HL-60/S4 (cell line): ENCODE measurements around the gene FLT1.

Source experiments
- in situ Hi-C: fragments of 300-500 bp; cut with MboI; formaldehyde crosslinking; loops from 2 replicates; pipeline ENCODE4 v1.14.3; 2022; ENCODE audit warnings: low sequenced_read_pairs

Gene FLT1

GRCh38 chr13:28529836-28530235, 34.9 kb upstream of the FLT1 start:
- in situ Hi-C loops, result no loop called here

GRCh38 chr13:28528848-28529247, 33.9 kb upstream of the FLT1 start:
- in situ Hi-C loops, result no loop called here

GRCh38 chr13:28528388-28528787, 33.5 kb upstream of the FLT1 start:
- in situ Hi-C loops, result no loop called here

- in situ Hi-C loops, result no loop called here
These were observed 32.7 kb upstream of the FLT1 start for GRCh38 chr13:28527629-28528028.

- in situ Hi-C loops, result no loop called here
These were observed 31.9 kb upstream of the FLT1 start for GRCh38 chr13:28526876-28527275.

- in situ Hi-C loops, result no loop called here
These were observed 27.9 kb upstream of the FLT1 start for GRCh38 chr13:28522871-28523270.

- in situ Hi-C loops, result no loop called here
These were observed 18.8 kb upstream of the FLT1 start for GRCh38 chr13:28513745-28514144.

- in situ Hi-C loops, result no loop called here
These were observed 15.6 kb upstream of the FLT1 start for GRCh38 chr13:28510542-28510941.

GRCh38 chr13:28510066-28510465, 15.1 kb upstream of the FLT1 start:
- in situ Hi-C loops, result no loop called here

- in situ Hi-C loops, result no loop called here
These were observed 10.7 kb upstream of the FLT1 start for GRCh38 chr13:28505543-28506135.

GRCh38 chr13:28503182-28503967, 8.4 kb upstream of the FLT1 start:
- in situ Hi-C loops, result no loop called here

- in situ Hi-C loops, result no loop called here
These were observed 6.6 kb upstream of the FLT1 start for GRCh38 chr13:28501547-28501946.

GRCh38 chr13:28499609-28500008, 4.7 kb upstream of the FLT1 start:
- in situ Hi-C loops, result no loop called here

- in situ Hi-C loops, result no loop called here
These were observed 3.7 kb upstream of the FLT1 start for GRCh38 chr13:28498481-28499115.

GRCh38 chr13:28497143-28497876, 2.4 kb upstream of the FLT1 start:
- in situ Hi-C loops, result no loop called here

GRCh38 chr13:28496188-28496564, 1.2 kb upstream of the FLT1 start:
- in situ Hi-C loops, result no loop called here

GRCh38 chr13:28495538-28496187, 735 bp upstream of the FLT1 start:
- in situ Hi-C loops, result no loop called here

GRCh38 chr13:28494504-28494777, 487 bp downstream of the FLT1 start:
- in situ Hi-C loops, result no loop called here

- in situ Hi-C loops, result no loop called here
These were observed 1.0 kb downstream of the FLT1 start for GRCh38 chr13:28493740-28494503.

- in situ Hi-C loops, result no loop called here
These were observed 2.2 kb downstream of the FLT1 start for GRCh38 chr13:28492569-28493367.
